K562 treated with DMSO at 1 percent for 4 hours (cell line): ENCODE data around the gene DGKA. TPM values are rescaled to one million over a fixed set of nuclear protein-coding genes. Genes with fewer than 3 reads are reported as not detected.

Source experiments
- total RNA-seq: library from RNA; unstranded; fragments of 300-600 nt; gene quantifications from 2 replicates; pipeline ENCODE4 v1.2.3, GENCODE V29; 2022; ENCODE audit not compliant: insufficient read depth

Gene DGKA
- 8.3 and 12.0 TPM in 2 replicates for total RNA-seq

DNA sequence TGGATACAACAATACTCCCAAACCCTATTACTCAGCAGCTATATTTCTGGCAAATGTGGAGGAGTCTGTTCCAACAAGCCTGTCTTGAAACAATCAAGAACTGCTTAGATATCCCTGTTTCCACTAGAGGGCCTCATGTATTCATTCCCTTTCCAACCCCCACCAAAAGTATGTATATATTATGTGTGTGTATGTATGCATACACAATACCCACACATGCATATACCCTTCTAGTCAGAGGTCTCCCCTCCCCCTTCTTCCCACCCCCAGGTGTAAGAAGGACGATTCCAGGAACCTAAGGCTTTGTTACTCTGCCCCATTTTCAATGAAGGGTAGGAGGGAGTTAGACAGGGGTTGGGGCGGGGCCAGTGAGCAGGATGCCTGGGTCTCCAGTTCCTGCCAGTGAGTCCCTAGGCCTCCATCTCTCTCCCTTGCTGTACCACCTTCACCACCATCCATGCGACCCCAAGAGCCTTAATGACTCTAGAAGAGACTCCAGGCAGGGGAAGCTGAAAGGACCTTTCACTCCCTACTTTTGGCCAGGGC is at the start of gene DGKA:
Gene DGKA, plus strand, starts transcription at position 392 of the 546 bp plus-strand sequence. CDS start 5,342 bp downstream, outside the sequence.

DNA sequence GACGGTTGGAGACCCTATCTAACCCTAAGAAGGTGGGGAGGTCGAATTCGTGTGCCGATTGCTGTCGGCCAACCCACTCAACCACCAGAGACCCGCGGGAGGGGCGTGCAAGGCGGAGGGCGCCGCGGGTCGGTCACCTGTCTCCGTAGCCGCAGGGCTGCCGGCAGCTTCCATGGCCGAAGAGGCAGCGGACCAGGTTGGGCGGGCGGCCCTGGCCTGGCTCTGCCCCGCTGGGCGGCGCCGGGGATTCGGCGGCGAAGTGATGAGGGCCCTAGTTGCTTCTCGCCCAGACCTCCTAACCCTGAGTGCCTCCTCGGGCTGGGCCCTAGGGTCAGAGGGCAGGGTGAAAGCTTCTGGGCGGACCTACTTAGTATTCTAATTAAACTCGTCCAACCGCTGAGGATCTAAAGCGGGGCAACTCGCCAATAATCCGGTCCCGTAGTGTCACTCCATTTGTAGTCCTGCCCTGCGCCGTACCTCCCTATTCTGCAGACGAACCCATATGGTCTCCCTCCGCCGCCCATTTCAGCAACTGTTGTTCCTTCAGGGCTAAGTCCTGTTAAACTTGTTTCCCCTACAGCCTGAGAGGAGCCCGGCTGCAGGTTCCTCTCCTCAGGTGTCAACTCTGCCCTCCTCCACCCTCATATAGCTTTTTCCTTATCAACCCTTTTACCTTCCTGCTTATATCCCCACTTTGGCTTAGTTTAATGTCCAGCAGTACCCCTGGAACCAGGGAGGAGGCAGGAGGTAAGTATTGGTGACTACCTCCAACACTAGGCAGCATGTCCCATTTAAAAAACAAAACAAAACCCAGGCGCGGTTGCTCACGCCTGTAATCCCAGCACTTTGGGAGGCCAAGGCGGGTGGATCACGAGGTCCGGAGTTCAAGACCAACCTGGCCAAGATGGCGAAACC is 3.1 kb upstream of the DGKA start, which contains the start of gene PYM1:
Gene PYM1, minus strand, starts transcription at position 307 of the 915 bp plus-strand sequence. Its CDS starts 133 bp downstream, at position 174.

DNA sequence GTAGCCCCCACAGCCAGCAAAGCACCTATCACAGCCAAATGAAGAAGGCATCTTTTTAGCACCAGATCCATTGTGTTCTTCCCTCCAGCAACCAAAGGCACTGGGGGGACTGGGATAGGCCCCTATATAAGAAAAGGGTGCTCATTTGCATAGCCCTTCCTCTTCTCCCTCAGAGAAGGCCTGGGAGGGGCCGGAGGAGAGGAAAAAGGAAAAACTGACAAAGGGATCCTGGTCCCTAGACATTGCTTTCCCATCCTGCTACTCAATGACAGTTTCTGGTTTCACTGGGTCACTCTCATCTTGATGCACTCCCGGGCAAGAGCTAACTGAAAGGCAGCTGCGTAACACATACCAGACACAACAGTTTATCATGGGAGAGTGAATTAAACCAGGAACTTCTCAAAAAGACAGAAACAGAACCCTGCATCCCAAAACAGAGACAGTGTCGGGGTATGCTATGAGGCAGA is 35.0 kb downstream of the DGKA start, which contains the start of gene PMEL:
Gene PMEL, minus strand, starts transcription at position 102 of the 467 bp plus-strand sequence. Its CDS starts 31 bp downstream, at position 71.

DNA sequence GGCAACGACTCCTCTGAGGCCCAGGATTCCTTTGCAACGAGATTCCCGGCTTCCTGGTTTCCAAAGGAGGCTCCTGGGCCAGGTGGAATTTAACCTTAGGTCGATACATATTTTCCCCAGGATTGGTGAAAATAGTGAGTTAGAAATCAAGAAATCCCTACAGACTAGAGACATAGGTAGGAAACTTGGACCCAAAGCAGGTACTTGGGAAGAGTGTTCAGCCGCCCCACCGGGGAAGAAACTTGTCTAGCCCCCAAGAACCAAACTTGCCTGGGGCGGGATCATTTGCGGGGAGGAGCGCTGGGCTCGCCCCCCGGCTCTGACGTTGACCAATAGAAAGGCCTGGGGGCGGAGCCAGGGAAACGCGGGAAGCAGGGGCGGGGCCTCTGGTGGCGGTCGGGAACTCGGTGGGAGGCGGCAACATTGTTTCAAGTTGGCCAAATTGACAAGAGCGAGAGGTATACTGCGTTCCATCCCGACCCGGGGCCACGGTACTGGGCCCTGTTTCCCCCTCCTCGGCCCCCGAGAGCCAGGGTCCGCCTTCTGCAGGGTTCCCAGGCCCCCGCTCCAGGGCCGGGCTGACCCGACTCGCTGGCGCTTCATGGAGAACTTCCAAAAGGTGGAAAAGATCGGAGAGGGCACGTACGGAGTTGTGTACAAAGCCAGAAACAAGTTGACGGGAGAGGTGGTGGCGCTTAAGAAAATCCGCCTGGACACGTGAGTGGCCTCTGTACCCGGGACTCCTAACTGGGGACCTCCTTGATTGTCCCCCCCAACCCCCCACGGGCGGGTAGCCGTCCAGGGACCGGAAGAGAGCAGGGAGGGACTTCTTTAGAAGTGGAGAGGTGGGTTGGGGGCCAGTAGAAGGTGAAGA is 35.7 kb downstream of the DGKA start, which contains the start of gene CDK2:
Gene CDK2, plus strand, starts transcription at position 423 of the 874 bp plus-strand sequence. Its CDS starts 179 bp downstream, at position 602.

DNA sequence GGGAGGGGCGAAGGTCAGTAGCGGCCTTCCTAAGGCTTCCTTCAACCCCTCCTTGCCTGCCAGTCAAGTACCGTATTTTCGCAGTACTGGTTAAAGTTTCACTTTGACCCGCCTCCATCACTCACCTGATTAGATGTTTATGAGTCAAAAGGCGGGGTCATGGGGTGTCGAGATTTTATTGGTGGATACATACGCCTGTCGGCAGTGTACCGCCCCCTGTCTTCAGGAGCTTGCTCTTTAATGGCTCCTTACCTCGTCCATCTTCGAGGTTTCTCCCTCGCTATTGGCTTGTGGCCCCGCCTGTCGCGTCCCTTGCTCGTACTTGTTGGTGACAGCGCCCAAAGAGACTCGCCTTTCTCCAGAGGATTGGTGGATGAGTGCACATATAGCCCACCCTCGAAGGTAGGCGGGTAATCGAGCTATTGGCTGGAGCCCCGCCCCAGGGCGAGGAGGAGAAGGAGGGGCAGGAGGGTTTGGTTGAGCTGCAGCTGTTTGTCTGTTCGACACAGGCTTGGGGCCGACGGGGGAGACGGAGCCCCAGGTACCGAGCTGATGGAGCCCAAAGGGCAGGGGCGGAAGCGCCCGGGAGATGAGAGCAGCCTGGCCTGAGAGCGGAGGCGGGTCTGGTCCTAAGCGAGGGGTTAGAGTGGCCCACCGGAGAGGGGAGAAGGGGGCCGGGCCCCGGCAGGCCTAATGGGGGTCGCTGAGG is 42.8 kb downstream of the DGKA start, which contains the start of gene RAB5B:
Gene RAB5B, plus strand, starts transcription at position 480 of the 709 bp plus-strand sequence. CDS start 12,883 bp downstream, outside the sequence.

DNA sequence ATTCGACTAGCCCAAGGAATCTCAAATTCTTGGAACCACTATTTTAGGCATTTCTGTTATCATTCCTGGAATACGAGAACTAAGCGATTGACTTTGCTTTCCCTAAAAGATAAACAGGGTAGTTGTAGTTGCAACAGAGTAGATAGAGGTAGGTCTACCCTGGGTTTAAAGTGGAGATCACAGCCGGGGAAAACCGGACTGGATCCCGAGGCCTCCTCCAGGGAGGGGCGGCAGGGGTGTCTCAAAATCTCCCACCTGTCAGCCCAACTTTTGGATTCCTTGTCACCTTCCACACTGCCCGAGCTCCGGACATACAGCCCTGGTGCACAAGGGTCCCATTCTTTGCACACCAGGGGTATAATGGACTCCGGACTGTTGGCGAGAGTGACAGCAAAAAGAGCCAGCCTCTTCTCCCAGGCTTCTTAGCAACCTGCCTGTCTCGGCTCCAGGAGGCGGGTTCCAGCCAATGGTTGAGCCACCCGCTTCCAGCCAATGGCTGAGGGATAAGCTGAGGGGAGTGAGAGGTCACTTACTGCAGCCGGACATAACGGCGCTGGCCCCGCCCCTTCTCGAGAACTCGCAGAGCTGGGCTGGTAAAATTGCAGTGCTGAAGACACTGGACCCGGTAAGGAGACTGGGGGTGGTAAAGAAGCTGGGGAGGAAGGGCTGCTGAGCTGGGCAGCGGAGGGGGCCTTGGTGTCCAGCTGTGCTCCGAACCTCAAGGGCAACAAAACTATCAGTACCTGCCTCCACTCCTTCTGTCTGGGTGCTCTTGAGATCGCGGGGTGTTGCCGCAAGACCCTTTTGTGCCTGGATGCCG is 66.0 kb downstream of the DGKA start, which contains the start of gene SUOX:
Gene SUOX, plus strand, starts transcription at position 562 of the 820 bp plus-strand sequence. CDS start 4,946 bp downstream, outside the sequence.

Other genes with a start within 250 kb of the DGKA start
- 0.65 and 1.3 TPM in 2 replicates for gene ITGA7, start 223.3 kb upstream of the DGKA start, total RNA-seq
- gene BLOC1S1, start 215.1 kb upstream of the DGKA start, total RNA-seq, result 54.8 and 73.4 TPM in 2 replicates
- 1.5 TPM in 1 of 2 replicates, not detected in the other for gene RDH5, start 210.8 kb upstream of the DGKA start, total RNA-seq
- 1,114 and 1,204 TPM in 2 replicates for gene CD63, start 202.2 kb upstream of the DGKA start, total RNA-seq
- gene GDF11, start 188.0 kb upstream of the DGKA start, total RNA-seq, result 7.7 and 11.9 TPM in 2 replicates
- 85.8 and 102 TPM in 2 replicates for gene SARNP, start 113.4 kb upstream of the DGKA start, total RNA-seq
- gene ORMDL2, start 113.1 kb upstream of the DGKA start, total RNA-seq, result 9.1 and 13.5 TPM in 2 replicates
- 9.9 and 12.9 TPM in 2 replicates for gene DNAJC14, start 101.6 kb upstream of the DGKA start, total RNA-seq
- gene MMP19, start 88.2 kb upstream of the DGKA start, total RNA-seq, result 0.93 and 1.1 TPM in 2 replicates
- 29.5 and 32.9 TPM in 2 replicates for gene PYM1, start 3.3 kb upstream of the DGKA start, total RNA-seq
- gene PMEL, start 34.9 kb downstream of the DGKA start, total RNA-seq, result 3.4 and 4.0 TPM in 2 replicates
- gene CDK2, start 35.7 kb downstream of the DGKA start, total RNA-seq, result 80.9 and 130 TPM in 2 replicates
- 25.8 and 33.8 TPM in 2 replicates for gene RAB5B, start 42.9 kb downstream of the DGKA start, total RNA-seq
- gene SUOX, start 66.1 kb downstream of the DGKA start, total RNA-seq, result 13.9 and 18.6 TPM in 2 replicates
- gene IKZF4, start 89.9 kb downstream of the DGKA start, total RNA-seq, result 11.4 and 12.3 TPM in 2 replicates
- gene RPS26, start 110.8 kb downstream of the DGKA start, total RNA-seq, result 352 and 360 TPM in 2 replicates
- 6.1 and 6.8 TPM in 2 replicates for gene ERBB3, start 149.0 kb downstream of the DGKA start, total RNA-seq
- 175 and 187 TPM in 2 replicates for gene PA2G4, start 173.4 kb downstream of the DGKA start, total RNA-seq
- 4,679 and 5,235 TPM in 2 replicates for gene RPL41, start 185.5 kb downstream of the DGKA start, total RNA-seq
- 1.8 and 1.9 TPM in 2 replicates for gene ZC3H10, start 187.1 kb downstream of the DGKA start, total RNA-seq
- 167 and 178 TPM in 2 replicates for gene ESYT1, start 197.1 kb downstream of the DGKA start, total RNA-seq
- gene MYL6B, start 221.4 kb downstream of the DGKA start, total RNA-seq, result 61.3 and 61.4 TPM in 2 replicates
- 924 and 1,005 TPM in 2 replicates for gene MYL6, start 227.2 kb downstream of the DGKA start, total RNA-seq